ENCODE measurements around the gene RHOH. TPM values are rescaled to one million over a fixed set of nuclear protein-coding genes. Genes with fewer than 3 reads are reported as not detected.

The RHOH gene
- total RNA-seq, 2 experiments from 2014 or later = 122 to 146 TPM

- POLR2A ChIA-PET = interaction anchor here (0.5 to 11.2 kb wide), 17 partner anchors 9 to 499 kb away, joined by 3 to 218 read pairs (median 7); partner anchors contain the start of gene N4BP2
- CTCF ChIA-PET = interaction anchor here (0.6 to 2.8 kb wide), 14 partner anchors 9 to 702 kb away, joined by 3 to 11 read pairs (median 5); partner anchors contain the start of gene N4BP2
Observed at GRCh38 chr4:40199999-40200874, 3.4 kb downstream of the RHOH start.

- CTCF ChIA-PET = interaction anchor here (0.9 to 2.8 kb wide), 8 partner anchors 10 to 145 kb away, joined by 3 to 11 read pairs (median 6); partner anchors contain the start of gene N4BP2
Observed at GRCh38 chr4:40200875-40201801, 4.3 kb downstream of the RHOH start.

GRCh38 chr4:40201898-40202297 lies 5.1 kb downstream of the RHOH start:
- POLR2A ChIA-PET = interaction anchor here (0.6 to 15.1 kb wide), 11 partner anchors 6 to 108 kb away, joined by 3 to 218 read pairs (median 5); partner anchors contain the start of gene RHOH
- CTCF ChIA-PET = no interaction called here

More at GRCh38 chr4:40200875-40201801, 4.3 kb downstream of the RHOH start:
- POLR2A ChIA-PET = interaction anchor here (0.5 to 15.1 kb wide), 17 partner anchors 6 to 499 kb away, joined by 3 to 218 read pairs (median 9); partner anchors contain the start of genes N4BP2 and RHOH

GRCh38 chr4:40202474-40202873 lies 5.6 kb downstream of the RHOH start:
- CTCF ChIA-PET = interaction anchor here (1.1 kb wide), 1 partner anchor 13 kb away, joined by 4 read pairs; no protein-coding TSS in a partner anchor
- POLR2A ChIA-PET = interaction anchor here (0.5 to 15.1 kb wide), 12 partner anchors 7 to 223 kb away, joined by 3 to 218 read pairs (median 4); partner anchors contain the start of gene RHOH

- CTCF ChIA-PET = interaction anchor here (0.7 to 1.8 kb wide), 11 partner anchors 8 to 112 kb away, joined by 3 to 12 read pairs (median 3); no protein-coding TSS in a partner anchor
- POLR2A ChIA-PET = interaction anchor here (0.5 to 15.1 kb wide), 13 partner anchors 9 to 149 kb away, joined by 3 to 218 read pairs (median 6); partner anchors contain the start of gene RHOH
Observed at GRCh38 chr4:40204507-40205258, 7.9 kb downstream of the RHOH start.

GRCh38 chr4:40205259-40206198 lies 8.7 kb downstream of the RHOH start:
- POLR2A ChIA-PET = interaction anchor here (0.5 to 15.1 kb wide), 15 partner anchors 9 to 150 kb away, joined by 3 to 218 read pairs (median 6); partner anchors contain the start of gene RHOH
- CTCF ChIA-PET = interaction anchor here (0.7 to 2.9 kb wide), 12 partner anchors 8 to 111 kb away, joined by 3 to 15 read pairs (median 3); partner anchors contain the start of gene RHOH

- ChIA-PET CTCF (interaction anchor here (1.3 to 2.9 kb wide), 3 partner anchors 9 to 23 kb away, joined by 3 to 15 read pairs (median 4); partner anchors contain the start of gene RHOH), POLR2A (interaction anchor here (2.9 to 15.1 kb wide), 3 partner anchors 11 to 20 kb away, joined by 17 to 218 read pairs (median 23); partner anchors contain the start of gene RHOH)
Observed at GRCh38 chr4:40206426-40206825, 9.6 kb downstream of the RHOH start.

GRCh38 chr4:40209401-40209800 lies 12.6 kb downstream of the RHOH start:
- ChIA-PET CTCF (interaction anchor here (1.8 to 2.6 kb wide), 2 partner anchors 9 to 17 kb away, joined by 5 to 8 read pairs; no protein-coding TSS in a partner anchor), POLR2A (interaction anchor here (15.1 kb wide), 1 partner anchor 14 kb away, joined by 218 read pairs; the partner anchor contains the start of gene RHOH)

- POLR2A ChIA-PET = interaction anchor here (0.7 to 15.1 kb wide), 6 partner anchors 9 to 513 kb away, joined by 3 to 218 read pairs (median 4); partner anchors contain the start of genes RHOH and UBE2K
- CTCF ChIA-PET = interaction anchor here (1.0 to 1.6 kb wide), 5 partner anchors 11 to 99 kb away, joined by 3 to 8 read pairs (median 4); no protein-coding TSS in a partner anchor
Observed at GRCh38 chr4:40210776-40211175, 13.9 kb downstream of the RHOH start.

GRCh38 chr4:40211224-40212185 lies 14.7 kb downstream of the RHOH start:
- CTCF ChIA-PET = interaction anchor here (1.0 to 3.1 kb wide), 7 partner anchors 7 to 98 kb away, joined by 3 to 11 read pairs (median 4); no protein-coding TSS in a partner anchor
- POLR2A ChIA-PET = interaction anchor here (0.5 to 15.1 kb wide), 7 partner anchors 14 to 514 kb away, joined by 3 to 218 read pairs (median 4); partner anchors contain the start of genes RHOH and UBE2K

GRCh38 chr4:40212674-40213527 lies 16.1 kb downstream of the RHOH start:
- ChIA-PET POLR2A (interaction anchor here (0.6 to 15.1 kb wide), 7 partner anchors 8 to 223 kb away, joined by 3 to 218 read pairs (median 6); partner anchors contain the start of genes N4BP2 and RHOH), CTCF (interaction anchor here (1.0 to 3.1 kb wide), 4 partner anchors 8 to 104 kb away, joined by 3 to 11 read pairs (median 3); no protein-coding TSS in a partner anchor)

GRCh38 chr4:40214038-40214437 lies 17.2 kb downstream of the RHOH start:
- POLR2A ChIA-PET = interaction anchor here (0.6 to 15.1 kb wide), 8 partner anchors 8 to 158 kb away, joined by 3 to 218 read pairs (median 6); partner anchors contain the start of genes N4BP2 and RHOH
- CTCF ChIA-PET = interaction anchor here (1.0 to 3.1 kb wide), 4 partner anchors 13 to 103 kb away, joined by 3 to 11 read pairs (median 5); no protein-coding TSS in a partner anchor

GRCh38 chr4:40214661-40215418 lies 18.0 kb downstream of the RHOH start:
- ChIA-PET CTCF (interaction anchor here (1.0 to 3.1 kb wide), 5 partner anchors 12 to 102 kb away, joined by 3 to 11 read pairs (median 4); no protein-coding TSS in a partner anchor), POLR2A (interaction anchor here (0.6 to 15.1 kb wide), 5 partner anchors 10 to 19 kb away, joined by 3 to 218 read pairs (median 10); partner anchors contain the start of gene RHOH)
